ENCODE measurements around the gene TMPRSS12. TPM values are rescaled to one million over a fixed set of nuclear protein-coding genes. Genes with fewer than 3 reads are reported as not detected.
"Not testable (repeated sequence)": the region's sequence is repeated elsewhere in the genome, so short reads cannot be mapped to it uniquely, and the experiment has no call there.

The TMPRSS12 gene
- total RNA-seq, 1 donor from 2014 or later = not detected

DNA sequence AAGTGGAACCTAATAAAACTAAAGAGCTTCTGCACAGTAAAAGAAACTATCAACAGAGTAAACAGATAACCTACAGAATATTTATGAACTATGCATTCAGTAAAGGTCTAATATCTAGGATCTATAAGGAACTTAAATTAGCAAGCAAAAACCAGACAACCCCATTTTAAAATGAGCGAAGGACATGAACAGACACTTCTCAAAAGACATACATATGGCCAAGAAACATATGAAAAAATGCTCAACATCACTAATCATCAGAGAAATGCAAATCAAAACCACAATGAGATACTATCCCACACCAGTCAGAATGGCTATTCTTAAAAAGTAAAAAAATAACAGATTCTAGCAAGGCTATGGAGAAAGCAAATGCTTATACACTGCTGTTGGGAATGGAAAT is 12.5 kb downstream of the TMPRSS12 start:
- not testable (repeated sequence) for DNase-seq (ENCODE audit: low spot score in 2 of 2); FAIRE-seq

GRCh38 chr12:50855679-50856078 is 13.0 kb downstream of the TMPRSS12 start:
- not testable (repeated sequence) for DNase-seq (ENCODE audit: low spot score in 2 of 2); FAIRE-seq

GRCh38 chr12:50859621-50860310 is 17.0 kb downstream of the TMPRSS12 start:
- DNase-seq (ENCODE audit: low spot score in 2 of 2) (no peak), FAIRE-seq (no peak)

DNA sequence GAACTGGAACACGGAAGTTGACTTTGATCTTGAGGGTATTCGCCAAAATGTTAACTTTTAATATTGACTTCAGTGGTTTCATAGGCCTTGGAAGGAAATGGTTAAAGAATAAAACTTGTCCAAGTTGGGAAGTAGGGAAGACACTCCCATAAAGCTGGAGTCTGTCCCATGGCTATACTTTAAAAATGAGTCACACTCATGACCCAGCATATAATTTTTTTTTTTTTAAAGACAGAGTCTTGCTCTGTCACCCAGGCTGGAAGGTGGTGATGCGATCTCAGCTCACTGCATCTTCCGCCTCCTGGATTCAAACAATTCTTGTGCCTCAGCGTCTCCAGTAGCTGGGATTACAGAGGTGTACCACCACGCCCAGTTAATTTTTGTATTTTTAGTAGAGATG is 19.6 kb downstream of the TMPRSS12 start:
- no peak for DNase-seq (ENCODE audit: low spot score in 2 of 2)
- FAIRE-seq = no peak

GRCh38 chr12:50865266-50865665 is 22.5 kb downstream of the TMPRSS12 start:
- DNase-seq (ENCODE audit: low spot score in 2 of 2) = no peak
- FAIRE-seq = no peak

DNA sequence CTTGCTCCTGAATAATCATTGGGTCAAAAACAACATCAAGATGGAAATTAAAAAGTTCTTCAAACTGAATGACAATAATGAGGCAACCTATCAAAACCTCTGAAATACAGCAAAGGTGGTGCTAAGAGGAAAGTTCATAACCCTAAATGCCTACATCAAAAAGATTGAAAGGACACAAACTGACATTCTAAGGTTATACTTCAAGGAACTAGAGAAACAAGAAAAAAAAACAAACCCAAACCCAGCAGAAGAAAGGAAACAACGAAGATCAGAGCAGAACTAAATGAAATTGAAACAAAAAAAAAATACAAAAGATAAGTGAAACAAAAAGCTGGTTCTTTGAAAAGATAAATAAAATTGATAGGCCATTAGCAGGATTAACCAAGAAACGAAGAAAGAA is 26.2 kb downstream of the TMPRSS12 start:
- FAIRE-seq; DNase-seq (ENCODE audit: low spot score in 2 of 2): not testable (repeated sequence)

GRCh38 chr12:50882563-50882962 is 39.8 kb downstream of the TMPRSS12 start:
- DNase-seq (ENCODE audit: low spot score in 2 of 2) (no peak), FAIRE-seq (no peak)

- DNase-seq (ENCODE audit: low spot score in 2 of 2) (no peak), FAIRE-seq (no peak)
These were observed 44.5 kb downstream of the TMPRSS12 start for GRCh38 chr12:50887191-50887590.

- FAIRE-seq (no peak), DNase-seq (ENCODE audit: low spot score in 2 of 2) (no peak)
These were observed 45.9 kb downstream of the TMPRSS12 start for GRCh38 chr12:50888666-50889065.

- DNase-seq (ENCODE audit: low spot score in 2 of 2) = no peak
- FAIRE-seq = no peak
These were observed 51.5 kb downstream of the TMPRSS12 start for GRCh38 chr12:50894241-50894640.

- DNase-seq (ENCODE audit: low spot score in 2 of 2) (no peak), FAIRE-seq (no peak)
These were observed 59.0 kb downstream of the TMPRSS12 start for GRCh38 chr12:50901685-50902113.

DNA sequence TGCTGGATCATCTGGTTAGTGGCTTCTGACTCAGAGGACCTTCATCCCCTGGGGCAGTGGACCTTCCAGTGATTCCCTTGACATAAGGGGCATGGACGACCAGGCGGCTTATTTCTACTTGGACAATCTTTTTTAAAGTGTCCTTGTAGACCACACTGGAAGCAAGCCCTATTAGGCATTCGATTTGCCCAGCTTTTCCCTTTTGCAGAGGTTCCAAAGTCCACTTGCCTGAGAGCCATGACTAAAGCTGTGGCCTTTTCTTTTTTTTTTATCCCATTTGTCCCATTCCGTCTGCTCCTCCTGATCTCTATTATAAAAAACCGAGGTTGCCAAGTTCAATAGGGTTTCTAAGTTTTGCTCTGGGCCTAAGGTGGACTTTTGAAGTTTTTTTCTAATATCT is 65.8 kb downstream of the TMPRSS12 start:
- not testable (repeated sequence) for FAIRE-seq; DNase-seq (ENCODE audit: low spot score in 2 of 2)

GRCh38 chr12:50912361-50912760 is 69.6 kb downstream of the TMPRSS12 start:
- not testable (repeated sequence) for FAIRE-seq; DNase-seq (ENCODE audit: low spot score in 2 of 2)

- FAIRE-seq (no peak), DNase-seq (ENCODE audit: low spot score in 2 of 2) (no peak)
These were observed 70.5 kb downstream of the TMPRSS12 start for GRCh38 chr12:50913224-50913623.

- no peak for DNase-seq (ENCODE audit: low spot score in 2 of 2)
- no peak for FAIRE-seq
These were observed 72.3 kb downstream of the TMPRSS12 start for GRCh38 chr12:50914872-50915484.

- FAIRE-seq = no peak
- no peak for DNase-seq (ENCODE audit: low spot score in 2 of 2)
These were observed 73.6 kb downstream of the TMPRSS12 start for GRCh38 chr12:50916292-50916691.

- FAIRE-seq (no peak), DNase-seq (ENCODE audit: low spot score in 2 of 2) (no peak)
These were observed 76.0 kb downstream of the TMPRSS12 start for GRCh38 chr12:50918584-50919316.

DNA sequence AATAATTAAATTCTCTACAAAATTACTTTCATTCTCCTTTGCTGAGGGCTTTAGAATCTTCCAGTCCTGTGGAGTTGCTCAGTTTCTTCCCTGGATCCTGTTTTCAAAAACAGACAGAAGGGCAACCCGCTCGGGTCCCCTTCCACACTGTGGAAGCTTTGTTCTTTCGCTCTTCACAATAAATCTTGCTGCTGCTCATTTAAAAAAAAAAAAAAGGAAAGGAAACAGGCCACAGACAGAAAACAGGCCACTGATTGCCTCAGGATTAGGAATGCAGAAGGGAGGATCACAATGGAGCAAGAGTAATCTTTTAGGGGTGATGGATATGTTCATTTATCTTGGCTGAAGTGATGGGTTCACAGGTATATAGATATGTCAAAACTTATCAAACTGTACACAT is 80.1 kb downstream of the TMPRSS12 start:
- no peak for DNase-seq (ENCODE audit: low spot score in 2 of 2)
- FAIRE-seq = no peak

DNA sequence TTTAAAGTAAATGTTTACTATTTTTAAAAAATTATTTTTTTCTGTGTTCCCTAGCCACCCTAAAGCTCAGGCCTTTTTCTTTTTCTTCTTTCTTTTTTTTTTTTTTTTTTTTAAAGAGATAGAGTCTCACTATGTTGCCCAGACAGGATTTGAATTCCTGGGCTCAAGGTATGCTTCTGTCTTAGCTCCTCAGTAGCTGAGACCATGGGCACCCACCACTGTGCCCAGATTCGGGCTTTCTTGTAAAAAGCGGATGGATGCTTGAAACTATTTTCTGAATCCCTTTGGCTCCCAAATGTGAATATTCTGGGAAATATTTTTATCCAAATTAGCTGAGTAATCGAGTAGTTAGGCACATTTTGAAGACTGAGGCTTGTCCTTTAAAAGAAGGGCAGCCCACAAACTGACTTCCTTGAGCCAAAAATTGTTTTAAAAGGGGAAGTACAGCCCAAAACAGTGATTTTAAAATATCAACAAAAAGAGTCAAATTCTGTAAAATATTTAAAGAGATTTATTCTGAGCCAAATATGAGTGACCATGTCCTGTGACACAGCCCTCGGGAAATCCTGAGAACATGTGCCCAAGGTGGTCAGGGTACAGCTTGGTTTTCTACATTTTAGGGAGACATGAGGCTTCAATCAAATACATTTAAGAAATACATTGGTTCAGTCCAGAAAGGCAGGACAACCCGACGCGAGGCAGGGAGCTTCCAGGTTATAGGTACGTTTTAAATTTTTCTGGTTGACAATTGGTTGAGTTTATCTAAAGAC is 80.8 kb downstream of the TMPRSS12 start:
- no peak for DNase-seq (ENCODE audit: low spot score in 2 of 2)
- no peak for FAIRE-seq

DNA sequence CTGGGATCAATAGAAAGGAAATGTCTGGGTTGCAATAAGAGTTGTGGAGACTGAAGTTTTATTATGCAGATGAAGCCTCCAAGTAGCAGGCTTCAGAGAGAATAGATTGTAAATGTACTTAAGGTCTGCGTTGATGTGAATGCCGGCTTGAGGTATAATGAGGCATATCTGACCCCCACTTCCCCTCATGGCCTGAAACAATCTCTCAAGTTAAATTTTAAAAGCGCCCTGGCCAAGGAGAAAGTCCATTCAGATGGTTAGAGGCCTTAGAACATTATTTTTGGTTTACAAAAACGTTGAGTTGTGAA is 81.4 kb downstream of the TMPRSS12 start:
- DNase-seq (ENCODE audit: low spot score in 2 of 2) (no peak), FAIRE-seq (no peak)
